PFSK-1 (cell line): ENCODE measurements around the gene PPIL3.

Source experiments
- FOXP2 ChIP-seq: optimal IDR thresholded peaks from 2 replicates; pipeline ENCODE3; 2011; ENCODE audit warnings: borderline replicate concordance, control low read depth, inconsistent platforms; ENCODE audit not compliant: insufficient read depth; ENCODE audit errors: extremely low read length, extremely low read depth
- POLR2AphosphoS5 ChIP-seq: IDR thresholded peaks from 2 replicates; pipeline ENCODE4 v1.6.1; 2012; ENCODE audit warnings: low read depth, mild to moderate bottlenecking, control low read depth, low read length, moderate library complexity
- SIN3A ChIP-seq: IDR thresholded peaks from 2 replicates; pipeline ENCODE4 v1.6.1; 2012; ENCODE audit warnings: mild to moderate bottlenecking, low read length, moderate library complexity, borderline replicate concordance; ENCODE audit not compliant: insufficient read depth
- TAF1 ChIP-seq: IDR thresholded peaks from 2 replicates; pipeline ENCODE4 v1.6.1; 2012; ENCODE audit warnings: low read length, control low read depth, borderline replicate concordance; ENCODE audit not compliant: insufficient read depth
- TF ChIP-seq, protein P1 (sequence below), 2 experiments: IDR thresholded peaks; 2 replicates each; pipeline versions ENCODE4 v1.6.1 to v1.8.0; 2011 to 2012; ENCODE audit warnings: low read depth in 2 of 2, low read length in 2 of 2, control low read depth in 1 of 2, inconsistent platforms in 1 of 2, mild to moderate bottlenecking in 1 of 2, moderate library complexity in 1 of 2; ENCODE audit not compliant: insufficient read depth in 1 of 2

Gene PPIL3

DNA sequence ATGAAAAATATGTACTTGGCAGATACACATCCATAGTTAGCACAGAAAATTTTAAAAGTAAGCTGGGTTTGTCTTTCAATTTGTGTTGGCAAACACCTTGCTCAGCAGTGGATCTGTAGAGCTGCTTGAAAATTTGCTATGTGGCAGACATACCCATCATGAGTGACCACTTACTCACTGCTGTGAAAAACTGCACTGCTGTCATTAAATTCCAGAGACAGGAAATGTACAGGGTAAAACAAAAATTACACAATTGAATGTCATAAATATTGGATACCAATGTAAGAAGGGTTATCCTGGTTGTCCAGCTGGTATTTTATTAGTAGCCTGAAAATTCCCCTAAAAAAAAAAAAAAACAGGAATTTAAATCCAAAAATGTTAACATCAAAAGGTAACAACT lies 24.8 kb upstream of the PPIL3 start:
- TF ChIP-seq POLR2AphosphoS5 = no peak
- no peak for TF ChIP-seq TAF1
- TF ChIP-seq FOXP2 = no peak
- TF ChIP-seq, protein P1, sequence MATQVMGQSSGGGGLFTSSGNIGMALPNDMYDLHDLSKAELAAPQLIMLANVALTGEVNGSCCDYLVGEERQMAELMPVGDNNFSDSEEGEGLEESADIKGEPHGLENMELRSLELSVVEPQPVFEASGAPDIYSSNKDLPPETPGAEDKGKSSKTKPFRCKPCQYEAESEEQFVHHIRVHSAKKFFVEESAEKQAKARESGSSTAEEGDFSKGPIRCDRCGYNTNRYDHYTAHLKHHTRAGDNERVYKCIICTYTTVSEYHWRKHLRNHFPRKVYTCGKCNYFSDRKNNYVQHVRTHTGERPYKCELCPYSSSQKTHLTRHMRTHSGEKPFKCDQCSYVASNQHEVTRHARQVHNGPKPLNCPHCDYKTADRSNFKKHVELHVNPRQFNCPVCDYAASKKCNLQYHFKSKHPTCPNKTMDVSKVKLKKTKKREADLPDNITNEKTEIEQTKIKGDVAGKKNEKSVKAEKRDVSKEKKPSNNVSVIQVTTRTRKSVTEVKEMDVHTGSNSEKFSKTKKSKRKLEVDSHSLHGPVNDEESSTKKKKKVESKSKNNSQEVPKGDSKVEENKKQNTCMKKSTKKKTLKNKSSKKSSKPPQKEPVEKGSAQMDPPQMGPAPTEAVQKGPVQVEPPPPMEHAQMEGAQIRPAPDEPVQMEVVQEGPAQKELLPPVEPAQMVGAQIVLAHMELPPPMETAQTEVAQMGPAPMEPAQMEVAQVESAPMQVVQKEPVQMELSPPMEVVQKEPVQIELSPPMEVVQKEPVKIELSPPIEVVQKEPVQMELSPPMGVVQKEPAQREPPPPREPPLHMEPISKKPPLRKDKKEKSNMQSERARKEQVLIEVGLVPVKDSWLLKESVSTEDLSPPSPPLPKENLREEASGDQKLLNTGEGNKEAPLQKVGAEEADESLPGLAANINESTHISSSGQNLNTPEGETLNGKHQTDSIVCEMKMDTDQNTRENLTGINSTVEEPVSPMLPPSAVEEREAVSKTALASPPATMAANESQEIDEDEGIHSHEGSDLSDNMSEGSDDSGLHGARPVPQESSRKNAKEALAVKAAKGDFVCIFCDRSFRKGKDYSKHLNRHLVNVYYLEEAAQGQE (IDR thresholded peaks at IDR 0.05; ENCODE audit: insufficient read depth in 1 of 2, low read depth in 2 of 2, low read length in 2 of 2) = no peak
- no peak for TF ChIP-seq SIN3A

DNA sequence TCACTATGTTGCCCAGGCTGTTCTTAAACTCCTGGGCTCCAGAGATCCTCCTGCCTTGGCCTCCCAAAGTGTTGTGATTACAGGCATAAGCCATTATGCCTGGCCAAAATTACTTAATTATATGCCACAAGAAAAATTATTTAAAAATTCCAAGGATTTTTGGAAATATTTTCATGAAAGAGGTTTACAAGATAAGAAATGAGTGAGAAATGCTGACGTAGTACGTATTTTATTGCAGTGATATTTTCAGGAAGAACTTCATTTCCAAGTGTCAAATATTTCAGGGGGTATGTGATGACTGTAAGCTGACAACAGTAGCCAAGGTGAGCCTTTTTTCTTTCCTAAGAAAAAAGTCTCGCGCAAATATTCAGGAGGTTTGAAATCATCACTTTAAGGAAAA lies 21.1 kb upstream of the PPIL3 start:
- TF ChIP-seq, protein P1 (IDR thresholded peaks at IDR 0.05; ENCODE audit: insufficient read depth in 1 of 2, low read depth in 2 of 2, low read length in 2 of 2) = no peak
- TF ChIP-seq FOXP2 (no peak), TAF1 (no peak), SIN3A (no peak), POLR2AphosphoS5 (no peak)

DNA sequence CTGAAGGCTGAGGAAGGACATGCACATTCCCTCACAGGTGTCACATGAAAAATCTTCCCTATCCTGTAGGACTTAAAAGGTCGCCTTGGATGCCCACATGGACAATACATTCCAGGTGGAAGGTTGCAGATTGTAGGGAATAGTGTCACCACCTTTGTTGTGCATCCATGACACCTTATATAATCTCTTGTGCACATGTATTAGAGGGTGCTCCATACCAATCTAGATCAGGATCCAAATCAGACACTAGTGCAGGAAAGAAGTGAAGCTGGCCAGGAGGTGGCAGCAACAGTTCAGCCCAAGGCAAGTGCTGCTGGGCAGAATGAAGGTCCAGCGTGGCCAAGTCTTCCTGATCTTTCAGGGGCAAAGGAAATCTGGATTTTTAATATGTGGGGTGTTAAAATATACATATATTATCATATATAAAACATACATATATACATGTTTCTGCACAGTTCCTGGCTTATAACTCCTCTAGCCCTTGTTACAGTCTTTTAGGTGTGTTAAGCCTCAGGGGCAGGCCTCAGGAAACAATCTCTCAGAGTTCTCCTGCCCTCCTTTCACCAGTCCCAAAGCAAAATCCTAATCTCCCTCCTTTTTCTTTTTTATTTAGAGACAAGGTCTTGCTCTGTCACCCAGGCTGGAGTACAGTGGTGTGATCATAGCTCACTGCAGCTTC lies 16.9 kb upstream of the PPIL3 start:
- TF ChIP-seq POLR2AphosphoS5 (no peak), SIN3A (no peak), TAF1 (no peak), FOXP2 (no peak)
- TF ChIP-seq, protein P1 (IDR thresholded peaks at IDR 0.05; ENCODE audit: insufficient read depth in 1 of 2, low read depth in 2 of 2, low read length in 2 of 2) = no peak

DNA sequence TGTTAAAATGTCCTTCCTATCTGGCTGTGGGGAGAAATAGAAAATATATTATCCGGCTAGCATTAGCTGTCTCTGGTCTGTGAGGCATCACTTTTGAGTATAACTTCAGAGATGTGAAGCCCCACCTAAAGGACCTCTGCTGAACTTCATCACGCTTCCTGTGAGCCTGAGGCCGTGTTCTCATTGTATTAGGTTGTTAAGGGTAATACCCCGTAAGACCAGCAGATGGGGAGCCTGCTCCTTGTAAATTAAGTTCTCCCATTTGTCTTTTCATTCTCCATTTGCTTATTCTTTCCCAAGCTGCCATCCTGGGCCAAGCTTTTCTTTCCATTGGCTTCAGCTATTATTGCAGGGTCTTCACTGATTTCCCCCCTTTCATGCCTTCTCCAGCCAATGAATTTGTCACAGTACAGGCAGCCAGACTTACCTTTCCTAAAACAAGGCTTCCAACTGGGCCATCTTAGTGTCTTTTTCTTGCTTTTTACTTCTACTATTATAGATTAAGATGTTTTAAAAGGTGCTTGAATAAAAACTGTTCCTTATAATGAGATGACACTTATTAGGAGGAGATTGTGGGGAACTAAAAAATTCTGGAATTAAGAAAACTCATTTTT lies 12.7 kb upstream of the PPIL3 start:
- TF ChIP-seq TAF1 = no peak
- TF ChIP-seq, protein P1 (IDR thresholded peaks at IDR 0.05; ENCODE audit: insufficient read depth in 1 of 2, low read depth in 2 of 2, low read length in 2 of 2) = no peak
- TF ChIP-seq POLR2AphosphoS5 = no peak
- TF ChIP-seq FOXP2 = no peak
- TF ChIP-seq SIN3A = no peak
